ENCODE measurements around the gene MTRF1L.

- no peak for TF ChIP-seq TAF1 (IDR thresholded peaks at IDR 0.05; ENCODE audit: low read depth)
- no peak for TF ChIP-seq CREB1 (IDR thresholded peaks at IDR 0.05; ENCODE audit: low read depth)
- no peak for TF ChIP-seq YY1 (IDR thresholded peaks at IDR 0.05; ENCODE audit: low read depth)
- TF ChIP-seq USF1 (IDR thresholded peaks at IDR 0.05), result no peak
- peak; percentile 71 for TF ChIP-seq RAD21 (IDR thresholded peaks at IDR 0.05; ENCODE audit: low read depth)
- TF ChIP-seq, protein P1, sequence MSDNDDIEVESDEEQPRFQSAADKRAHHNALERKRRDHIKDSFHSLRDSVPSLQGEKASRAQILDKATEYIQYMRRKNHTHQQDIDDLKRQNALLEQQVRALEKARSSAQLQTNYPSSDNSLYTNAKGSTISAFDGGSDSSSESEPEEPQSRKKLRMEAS (IDR thresholded peaks at IDR 0.05), result no peak
- no peak for TF ChIP-seq EGR1 (IDR thresholded peaks at IDR 0.05)
- no peak for TF ChIP-seq CEBPB (IDR thresholded peaks at IDR 0.05)
- TF ChIP-seq, protein P2, sequence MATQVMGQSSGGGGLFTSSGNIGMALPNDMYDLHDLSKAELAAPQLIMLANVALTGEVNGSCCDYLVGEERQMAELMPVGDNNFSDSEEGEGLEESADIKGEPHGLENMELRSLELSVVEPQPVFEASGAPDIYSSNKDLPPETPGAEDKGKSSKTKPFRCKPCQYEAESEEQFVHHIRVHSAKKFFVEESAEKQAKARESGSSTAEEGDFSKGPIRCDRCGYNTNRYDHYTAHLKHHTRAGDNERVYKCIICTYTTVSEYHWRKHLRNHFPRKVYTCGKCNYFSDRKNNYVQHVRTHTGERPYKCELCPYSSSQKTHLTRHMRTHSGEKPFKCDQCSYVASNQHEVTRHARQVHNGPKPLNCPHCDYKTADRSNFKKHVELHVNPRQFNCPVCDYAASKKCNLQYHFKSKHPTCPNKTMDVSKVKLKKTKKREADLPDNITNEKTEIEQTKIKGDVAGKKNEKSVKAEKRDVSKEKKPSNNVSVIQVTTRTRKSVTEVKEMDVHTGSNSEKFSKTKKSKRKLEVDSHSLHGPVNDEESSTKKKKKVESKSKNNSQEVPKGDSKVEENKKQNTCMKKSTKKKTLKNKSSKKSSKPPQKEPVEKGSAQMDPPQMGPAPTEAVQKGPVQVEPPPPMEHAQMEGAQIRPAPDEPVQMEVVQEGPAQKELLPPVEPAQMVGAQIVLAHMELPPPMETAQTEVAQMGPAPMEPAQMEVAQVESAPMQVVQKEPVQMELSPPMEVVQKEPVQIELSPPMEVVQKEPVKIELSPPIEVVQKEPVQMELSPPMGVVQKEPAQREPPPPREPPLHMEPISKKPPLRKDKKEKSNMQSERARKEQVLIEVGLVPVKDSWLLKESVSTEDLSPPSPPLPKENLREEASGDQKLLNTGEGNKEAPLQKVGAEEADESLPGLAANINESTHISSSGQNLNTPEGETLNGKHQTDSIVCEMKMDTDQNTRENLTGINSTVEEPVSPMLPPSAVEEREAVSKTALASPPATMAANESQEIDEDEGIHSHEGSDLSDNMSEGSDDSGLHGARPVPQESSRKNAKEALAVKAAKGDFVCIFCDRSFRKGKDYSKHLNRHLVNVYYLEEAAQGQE (IDR thresholded peaks at IDR 0.05; ENCODE audit: low read depth), result no peak
Observed at GRCh38 chr6:152948150-152948768, 54.2 kb downstream of the MTRF1L start.

Data from Ishikawa (cell line).